GM21737 (cell line): ENCODE measurements around the gene MAP3K12.
"Not testable (repeated sequence)": the region's sequence is repeated elsewhere in the genome, so short reads cannot be mapped to it uniquely, and the experiment has no call there.

ENCODE experiments used
- ATAC-seq: cut with Tn5 transposase; IDR thresholded peaks from one replicate; pipeline ENCODE4 v1.9.1; 2021; ENCODE audit warnings: mild to moderate bottlenecking, moderate library complexity; ENCODE audit not compliant: unreplicated experiment

Gene MAP3K12

GRCh38 chr12:53492830-53493609 is 6.2 kb downstream of the MAP3K12 start:
- ATAC-seq, result peak; percentile 93

GRCh38 chr12:53492188-53492587 is 7.1 kb downstream of the MAP3K12 start:
- no peak for ATAC-seq

- ATAC-seq, result no peak
These were observed 9.9 kb downstream of the MAP3K12 start for GRCh38 chr12:53489242-53489864.

- no peak for ATAC-seq
These were observed 12.3 kb downstream of the MAP3K12 start for GRCh38 chr12:53486736-53487487.

- no peak for ATAC-seq
These were observed 13.1 kb downstream of the MAP3K12 start for GRCh38 chr12:53485955-53486735.

GRCh38 chr12:53484686-53485575 is 14.3 kb downstream of the MAP3K12 start:
- no peak for ATAC-seq

- no peak for ATAC-seq
These were observed 15.3 kb downstream of the MAP3K12 start for GRCh38 chr12:53483979-53484377.

GRCh38 chr12:53483225-53483978 is 15.9 kb downstream of the MAP3K12 start:
- no peak for ATAC-seq

GRCh38 chr12:53482626-53483168 is 16.6 kb downstream of the MAP3K12 start:
- ATAC-seq, result no peak

GRCh38 chr12:53481939-53482586 is 17.2 kb downstream of the MAP3K12 start:
- ATAC-seq, result no peak

- ATAC-seq, result not testable (repeated sequence)
These were observed 17.8 kb downstream of the MAP3K12 start for GRCh38 chr12:53481458-53481857.

GRCh38 chr12:53480491-53481442 is 18.5 kb downstream of the MAP3K12 start:
- no peak for ATAC-seq

- ATAC-seq, result no peak
These were observed 19.9 kb downstream of the MAP3K12 start for GRCh38 chr12:53479331-53479730.

GRCh38 chr12:53478865-53479264 is 20.4 kb downstream of the MAP3K12 start:
- no peak for ATAC-seq

GRCh38 chr12:53476769-53477209 is 22.5 kb downstream of the MAP3K12 start:
- ATAC-seq, result no peak

GRCh38 chr12:53474819-53475218 is 24.4 kb downstream of the MAP3K12 start:
- no peak for ATAC-seq

- no peak for ATAC-seq
These were observed 25.2 kb downstream of the MAP3K12 start for GRCh38 chr12:53474077-53474476.
